Activated T-cell treated with anti-CD3 and anti-CD28 coated beads, Interleukin-2, amount 50 U/mL, for 24 hours (primary cell): ENCODE results near the gene FGFRL1.
"Not testable (repeated sequence)": the region's sequence is repeated elsewhere in the genome, so short reads cannot be mapped to it uniquely, and the experiment has no call there.

ENCODE experiments used
- DNase-seq: peaks from one replicate; pipeline ENCODE4 v3.0.0-alpha.2; 2020
- H3K27ac Mint-ChIP-seq: 2 replicates; pipeline ENCODE4 v1.8.0; 2020; ENCODE audit warnings: mild to moderate bottlenecking, mixed read lengths
- H3K27me3 Mint-ChIP-seq: 2 replicates; pipeline ENCODE4 v1.8.0; 2020; ENCODE audit warnings: mixed read lengths
- H3K36me3 Mint-ChIP-seq: 2 replicates; pipeline ENCODE4 v1.8.0; 2020; ENCODE audit warnings: low read depth, mixed read lengths
- H3K4me1 Mint-ChIP-seq: 2 replicates; pipeline ENCODE4 v1.8.0; 2020; ENCODE audit warnings: low read depth, mixed read lengths
- H3K4me3 Mint-ChIP-seq: 2 replicates; pipeline ENCODE4 v1.8.0; 2020; ENCODE audit warnings: mild to moderate bottlenecking, moderate library complexity, mixed read lengths
- H3K9me3 Mint-ChIP-seq: 2 replicates; pipeline ENCODE4 v1.8.0; 2020; ENCODE audit warnings: mixed read lengths

The FGFRL1 gene

DNA sequence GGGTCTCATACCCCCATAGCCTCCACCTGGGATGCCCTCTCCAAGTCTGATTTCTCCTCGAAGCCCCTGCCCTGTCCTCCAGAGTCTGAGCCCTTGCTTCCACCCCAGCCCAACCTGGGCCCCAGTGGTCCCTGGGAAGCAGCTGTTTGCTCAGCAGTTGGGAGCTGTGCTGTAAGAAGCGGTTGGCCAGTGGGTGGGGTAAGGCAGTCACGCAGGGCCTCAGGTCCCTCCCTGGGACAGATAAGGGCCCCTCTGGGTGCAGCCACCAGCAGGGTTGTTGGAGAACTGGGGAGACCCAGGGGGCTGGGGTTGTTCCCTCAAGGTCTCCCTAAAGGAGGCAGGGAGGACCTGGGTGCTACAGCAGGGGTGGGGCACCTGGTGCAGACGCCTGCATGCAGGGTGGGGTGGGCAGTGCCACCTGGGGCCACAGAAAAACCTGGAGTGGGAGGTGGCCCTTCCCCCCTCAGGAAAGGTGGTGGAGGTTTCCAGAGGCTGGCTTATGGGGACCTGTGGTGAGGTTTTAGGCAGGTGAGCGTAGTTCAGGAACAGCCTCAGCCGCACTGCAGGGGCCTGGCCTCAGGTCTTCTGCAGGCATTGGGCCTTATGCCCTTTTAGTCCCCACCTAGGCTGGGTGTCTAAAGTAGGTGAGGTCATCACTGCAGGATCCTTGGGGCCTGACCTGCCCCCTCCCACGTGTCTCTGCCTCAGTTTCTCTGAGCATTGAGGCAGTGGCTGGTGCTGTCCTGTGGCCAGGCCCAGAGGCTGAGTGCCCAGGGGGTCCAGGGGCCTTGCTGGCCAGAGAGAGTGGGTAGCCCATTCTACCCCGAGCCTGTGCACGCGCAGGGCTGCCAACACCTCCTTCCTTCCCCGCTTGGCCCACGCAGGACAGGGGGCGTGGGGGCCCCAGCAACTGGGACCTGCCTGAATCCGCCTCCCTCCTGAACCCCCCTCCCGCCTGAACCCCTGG is 15.1 kb upstream of the FGFRL1 start:
- no peaks in the 10 kb centered on the region for H3K36me3 Mint-ChIP-seq
- H3K9me3 Mint-ChIP-seq = no peaks in the 10 kb centered on the region
- no peak for DNase-seq
- H3K27ac Mint-ChIP-seq = no peak overlapping the region
- peaks cover 35% of the 10 kb centered on the region for H3K27me3 Mint-ChIP-seq
- H3K4me1 Mint-ChIP-seq = peaks cover 10% of the 10 kb centered on the region
- no peak overlapping the region for H3K4me3 Mint-ChIP-seq

DNA sequence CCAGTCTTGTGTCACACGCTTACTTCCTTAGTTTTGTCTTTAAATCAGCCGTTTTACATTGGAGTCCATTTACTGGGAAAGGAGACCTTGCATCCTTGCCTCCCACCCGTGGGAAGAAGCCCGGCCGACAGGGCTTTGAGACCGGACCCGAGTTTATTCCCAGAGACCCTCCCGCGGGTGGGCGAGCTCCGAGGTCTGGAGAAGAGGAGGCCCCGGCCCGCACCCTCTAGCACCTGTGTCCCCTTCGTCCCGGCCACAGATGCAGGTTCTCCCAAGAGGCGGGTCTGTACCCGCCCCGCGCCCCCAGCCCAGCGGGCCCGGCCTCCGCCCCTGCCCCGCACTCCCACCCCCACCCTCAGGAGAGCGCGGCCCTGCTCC is 14.4 kb upstream of the FGFRL1 start:
- H3K27me3 Mint-ChIP-seq = peaks cover 41% of the 10 kb centered on the region
- no peak for DNase-seq
- no peak overlapping the region for H3K4me3 Mint-ChIP-seq
- peaks cover 10% of the 10 kb centered on the region for H3K4me1 Mint-ChIP-seq
- H3K9me3 Mint-ChIP-seq = no peaks in the 10 kb centered on the region
- no peaks in the 10 kb centered on the region for H3K36me3 Mint-ChIP-seq
- H3K27ac Mint-ChIP-seq = no peak overlapping the region

DNA sequence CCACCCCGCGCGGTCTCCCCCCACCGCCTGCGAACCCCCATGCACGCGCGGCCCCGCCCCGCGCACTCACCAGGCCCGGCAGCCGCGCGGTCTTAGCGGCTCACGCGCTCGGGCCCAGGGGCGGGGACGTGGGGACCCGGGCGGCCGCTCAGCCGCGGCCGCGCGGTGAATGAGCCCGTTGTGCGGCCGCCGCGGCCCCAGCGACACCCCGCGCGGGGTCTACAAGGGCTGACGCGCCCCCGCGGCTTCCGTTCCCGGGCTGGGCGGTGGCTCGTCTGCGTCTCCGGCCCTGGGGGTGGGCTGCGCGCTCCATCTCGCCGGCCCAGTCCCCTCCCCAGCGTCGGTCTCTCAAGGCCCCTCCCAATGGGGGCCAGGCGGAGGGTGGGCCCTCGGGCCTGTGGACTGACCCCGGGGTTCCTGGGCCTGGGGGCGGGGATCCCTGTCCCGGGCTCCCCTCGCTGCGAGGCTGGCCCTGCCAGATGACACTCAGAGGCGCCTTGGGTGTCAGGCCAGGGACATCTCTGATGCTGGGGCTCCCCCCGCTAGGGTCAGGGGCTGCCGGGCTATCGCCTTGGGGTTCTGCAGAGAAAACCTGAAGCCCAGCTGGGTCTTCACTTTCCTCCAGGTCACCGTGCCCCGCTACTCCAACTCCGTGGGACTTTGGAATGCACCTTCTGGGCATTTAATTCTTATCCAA is 13.9 kb upstream of the FGFRL1 start:
- H3K9me3 Mint-ChIP-seq = no peaks in the 10 kb centered on the region
- no peak overlapping the region for H3K4me3 Mint-ChIP-seq
- peaks cover 11% of the 10 kb centered on the region for H3K4me1 Mint-ChIP-seq
- H3K36me3 Mint-ChIP-seq = no peaks in the 10 kb centered on the region
- H3K27ac Mint-ChIP-seq = no peak overlapping the region
- DNase-seq = no peak
- peaks cover 45% of the 10 kb centered on the region for H3K27me3 Mint-ChIP-seq

DNA sequence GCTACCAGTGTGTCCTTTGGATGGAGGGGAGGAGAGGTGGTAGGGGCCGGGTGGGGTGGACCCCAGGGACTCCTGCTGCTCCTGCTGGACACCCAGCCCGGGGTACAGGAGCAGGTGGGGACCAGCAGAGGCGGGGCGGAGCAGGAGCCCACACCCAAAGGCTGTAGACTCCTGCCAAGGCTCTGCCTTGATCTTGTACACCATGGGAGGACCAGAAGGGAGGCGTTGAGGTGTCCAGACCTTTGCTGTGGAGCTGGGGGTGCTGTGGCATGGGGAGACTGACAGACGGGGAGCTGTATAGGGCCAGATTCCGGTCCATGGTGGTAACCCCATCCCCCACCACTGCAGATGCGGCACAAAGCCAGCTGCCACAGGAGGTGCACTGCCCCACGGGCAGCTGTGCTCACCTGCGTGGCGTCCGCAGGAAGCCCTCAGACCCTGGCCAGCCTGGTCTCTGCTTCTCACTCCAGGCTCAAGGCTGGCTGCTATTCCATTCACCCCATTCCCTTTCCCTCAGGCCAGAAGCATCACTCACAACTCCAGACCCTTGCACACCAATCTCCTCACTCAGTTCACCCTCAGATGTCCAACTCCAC is 13.2 kb upstream of the FGFRL1 start:
- no peak overlapping the region for H3K27ac Mint-ChIP-seq
- no peak for DNase-seq

DNA sequence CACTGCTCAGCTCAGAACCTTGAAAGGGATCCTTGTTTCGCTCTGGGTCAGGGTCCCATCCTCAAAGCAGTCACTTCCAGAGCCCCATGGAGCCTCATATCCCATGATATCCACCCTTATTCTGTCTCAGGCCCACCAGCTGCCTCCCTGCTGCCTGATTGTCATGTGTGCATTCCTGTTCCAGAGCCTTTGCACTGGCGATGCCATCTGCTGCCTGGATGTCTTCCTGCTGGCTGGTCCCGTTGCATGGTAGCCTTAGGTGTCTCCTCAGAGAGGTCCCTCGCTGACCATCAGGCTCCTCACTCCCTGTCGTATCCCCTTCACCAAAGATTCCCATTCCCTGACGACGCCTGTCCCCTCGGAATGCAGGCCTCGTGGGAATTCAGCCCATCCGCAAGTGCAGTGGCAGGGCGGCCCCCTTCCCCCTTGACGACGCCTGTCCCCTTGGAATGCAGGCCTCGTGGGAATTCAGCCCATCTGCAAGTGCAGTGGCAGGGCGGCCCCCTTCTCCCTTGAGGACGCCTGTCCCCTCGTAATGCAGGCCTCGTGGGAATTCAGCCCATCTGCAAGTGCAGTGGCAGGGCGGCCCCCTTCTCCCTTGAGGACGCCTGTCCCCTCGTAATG is 12.1 kb upstream of the FGFRL1 start:
- not testable (repeated sequence) for H3K27ac Mint-ChIP-seq, H3K9me3 Mint-ChIP-seq, DNase-seq, H3K4me3 Mint-ChIP-seq, H3K36me3 Mint-ChIP-seq
- peaks cover 11% of the 10 kb centered on the region for H3K4me1 Mint-ChIP-seq
- H3K27me3 Mint-ChIP-seq = peaks cover 54% of the 10 kb centered on the region

More for the DNA sequence above, 13.2 kb upstream of the FGFRL1 start:
- Mint-ChIP-seq H3K36me3 (no peaks in the 10 kb centered on the region), H3K27me3 (peaks cover 45% of the 10 kb centered on the region), H3K4me1 (peaks cover 11% of the 10 kb centered on the region), H3K4me3 (no peak overlapping the region), H3K9me3 (no peaks in the 10 kb centered on the region)

DNA sequence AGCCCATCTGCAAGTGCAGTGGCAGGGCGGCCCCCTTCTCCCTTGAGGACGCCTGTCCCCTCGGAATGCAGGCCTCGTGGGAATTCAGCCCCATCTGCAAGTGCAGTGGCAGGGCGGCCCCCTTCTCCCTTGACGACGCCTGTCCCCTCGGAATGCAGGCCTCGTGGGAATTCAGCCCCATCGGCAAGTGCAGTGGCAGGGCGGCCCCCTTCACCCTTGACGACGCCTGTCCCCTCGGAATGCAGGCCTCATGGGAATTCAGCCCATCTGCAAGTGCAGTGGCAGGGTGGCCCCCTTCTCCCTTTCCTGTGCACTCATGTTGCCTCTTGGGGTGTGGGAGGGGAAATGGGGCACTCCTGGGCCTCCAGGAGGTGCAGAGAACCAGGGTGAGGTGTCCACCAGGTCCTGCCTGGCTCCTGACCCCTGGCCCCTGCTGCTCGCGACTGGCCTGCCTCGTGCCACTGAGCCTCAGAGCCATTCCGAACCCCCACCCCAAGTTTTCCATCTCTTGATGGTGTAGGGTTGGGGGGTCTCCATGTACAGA is 11.5 kb upstream of the FGFRL1 start:
- no peak for DNase-seq
- H3K36me3 Mint-ChIP-seq = no peaks in the 10 kb centered on the region
- H3K9me3 Mint-ChIP-seq = no peaks in the 10 kb centered on the region
- H3K4me3 Mint-ChIP-seq = no peak overlapping the region
- peaks cover 59% of the 10 kb centered on the region for H3K27me3 Mint-ChIP-seq
- no peak overlapping the region for H3K27ac Mint-ChIP-seq
- peaks cover 11% of the 10 kb centered on the region for H3K4me1 Mint-ChIP-seq

DNA sequence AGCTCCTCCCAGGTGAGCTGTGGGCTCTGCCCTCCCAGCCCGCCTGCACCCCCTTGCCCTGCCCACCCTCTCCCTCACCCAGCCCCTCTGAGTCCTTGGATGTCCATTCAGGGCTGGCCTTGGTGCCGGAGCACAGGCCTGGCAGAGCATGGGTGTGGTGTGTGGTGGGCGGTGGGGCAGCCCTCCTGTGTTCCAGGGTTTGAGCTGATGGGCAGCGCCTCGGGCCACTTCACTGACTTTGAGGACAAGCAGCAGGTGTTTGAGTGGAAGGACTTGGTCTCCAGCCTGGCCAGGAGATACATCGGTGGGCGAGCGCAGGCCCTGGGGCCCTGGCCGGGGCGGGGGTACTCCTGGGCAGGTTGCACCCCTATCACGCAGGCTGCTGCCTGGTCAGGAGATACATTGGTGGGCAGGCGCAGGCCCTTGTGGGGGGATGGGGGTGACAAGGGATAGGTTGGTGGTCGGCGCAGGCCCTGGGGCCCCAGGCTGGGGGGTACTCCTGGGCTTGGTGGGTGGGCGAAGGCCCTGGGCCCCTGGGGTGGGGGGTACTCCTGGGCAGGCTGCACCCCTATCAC is 10.7 kb upstream of the FGFRL1 start:
- no peaks in the 10 kb centered on the region for H3K36me3 Mint-ChIP-seq
- peaks cover 11% of the 10 kb centered on the region for H3K4me1 Mint-ChIP-seq
- peaks cover 64% of the 10 kb centered on the region for H3K27me3 Mint-ChIP-seq
- H3K4me3 Mint-ChIP-seq = no peak overlapping the region
- H3K27ac Mint-ChIP-seq = no peak overlapping the region
- H3K9me3 Mint-ChIP-seq = no peaks in the 10 kb centered on the region
- no peak for DNase-seq

DNA sequence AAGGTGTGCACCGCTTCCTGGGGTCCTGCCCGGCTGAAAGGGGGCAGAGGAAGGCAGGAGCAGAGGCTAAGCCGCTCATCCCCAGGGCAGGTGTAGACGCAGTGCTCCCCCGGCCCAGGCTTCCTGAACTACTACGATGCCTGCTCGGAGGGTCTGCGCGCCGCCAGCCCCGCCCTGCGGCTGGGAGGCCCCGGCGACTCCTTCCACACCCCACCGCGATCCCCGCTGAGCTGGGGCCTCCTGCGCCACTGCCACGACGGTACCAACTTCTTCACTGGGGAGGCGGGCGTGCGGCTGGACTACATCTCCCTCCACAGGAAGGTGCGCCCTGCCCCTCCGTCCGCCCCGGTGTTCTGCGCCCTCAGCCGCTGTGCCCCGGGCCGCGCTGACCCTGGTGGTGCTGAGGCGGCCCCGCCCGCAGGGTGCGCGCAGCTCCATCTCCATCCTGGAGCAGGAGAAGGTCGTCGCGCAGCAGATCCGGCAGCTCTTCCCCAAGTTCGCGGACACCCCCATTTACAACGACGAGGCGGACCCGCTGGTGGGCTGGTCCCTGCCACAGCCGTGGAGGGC is 9.8 kb upstream of the FGFRL1 start:
- Mint-ChIP-seq H3K9me3 (no peaks in the 10 kb centered on the region), H3K4me1 (peaks cover 11% of the 10 kb centered on the region), H3K27me3 (peaks cover 72% of the 10 kb centered on the region), H3K27ac (no peak overlapping the region), H3K36me3 (no peaks in the 10 kb centered on the region), H3K4me3 (no peak overlapping the region)
- no peak for DNase-seq

DNA sequence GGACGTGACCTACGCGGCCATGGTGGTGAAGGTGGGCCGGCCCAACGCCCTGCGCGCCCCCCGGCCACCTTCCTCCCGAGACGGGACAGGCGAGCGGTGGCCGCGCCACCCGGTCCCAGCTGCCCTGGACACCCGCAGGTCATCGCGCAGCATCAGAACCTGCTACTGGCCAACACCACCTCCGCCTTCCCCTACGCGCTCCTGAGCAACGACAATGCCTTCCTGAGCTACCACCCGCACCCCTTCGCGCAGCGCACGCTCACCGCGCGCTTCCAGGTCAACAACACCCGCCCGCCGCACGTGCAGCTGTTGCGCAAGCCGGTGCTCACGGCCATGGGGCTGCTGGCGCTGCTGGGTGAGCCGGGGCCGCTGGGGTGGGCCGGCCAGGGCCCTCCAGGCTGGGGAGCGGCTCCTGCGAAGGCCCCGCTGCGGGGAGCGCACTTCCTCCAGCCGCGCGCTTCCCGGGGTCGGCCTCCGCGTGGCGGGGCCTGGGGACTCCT is 9.2 kb upstream of the FGFRL1 start:
- H3K4me1 Mint-ChIP-seq = peaks cover 8% of the 10 kb centered on the region
- H3K27me3 Mint-ChIP-seq = peaks cover 73% of the 10 kb centered on the region
- DNase-seq = no peak
- H3K4me3 Mint-ChIP-seq = no peak overlapping the region
- H3K36me3 Mint-ChIP-seq = no peaks in the 10 kb centered on the region
- no peak overlapping the region for H3K27ac Mint-ChIP-seq
- H3K9me3 Mint-ChIP-seq = no peaks in the 10 kb centered on the region

DNA sequence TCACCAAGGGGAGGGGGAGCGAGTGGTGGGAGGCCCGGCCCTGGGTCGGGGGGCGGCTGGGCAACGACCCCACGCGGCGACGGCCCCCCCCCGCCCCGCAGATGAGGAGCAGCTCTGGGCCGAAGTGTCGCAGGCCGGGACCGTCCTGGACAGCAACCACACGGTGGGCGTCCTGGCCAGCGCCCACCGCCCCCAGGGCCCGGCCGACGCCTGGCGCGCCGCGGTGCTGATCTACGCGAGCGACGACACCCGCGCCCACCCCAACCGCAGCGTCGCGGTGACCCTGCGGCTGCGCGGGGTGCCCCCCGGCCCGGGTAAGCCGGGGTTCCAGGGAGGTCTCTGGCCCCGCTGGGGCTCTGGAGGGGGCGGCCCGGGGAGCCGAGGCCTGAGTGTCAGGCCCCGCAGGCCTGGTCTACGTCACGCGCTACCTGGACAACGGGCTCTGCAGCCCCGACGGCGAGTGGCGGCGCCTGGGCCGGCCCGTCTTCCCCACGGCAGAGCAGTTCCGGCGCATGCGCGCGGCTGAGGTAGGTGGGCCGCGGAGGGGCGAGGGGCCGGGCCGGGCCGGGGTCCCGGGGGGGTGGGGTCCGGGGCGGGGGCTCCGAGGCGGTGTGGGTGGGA is 8.7 kb upstream of the FGFRL1 start:
- Mint-ChIP-seq H3K9me3 (no peaks in the 10 kb centered on the region), H3K27ac (no peak overlapping the region), H3K4me3 (no peak overlapping the region), H3K36me3 (no peaks in the 10 kb centered on the region), H3K27me3 (peaks cover 79% of the 10 kb centered on the region), H3K4me1 (peaks cover 8% of the 10 kb centered on the region)
- no peak for DNase-seq

DNA sequence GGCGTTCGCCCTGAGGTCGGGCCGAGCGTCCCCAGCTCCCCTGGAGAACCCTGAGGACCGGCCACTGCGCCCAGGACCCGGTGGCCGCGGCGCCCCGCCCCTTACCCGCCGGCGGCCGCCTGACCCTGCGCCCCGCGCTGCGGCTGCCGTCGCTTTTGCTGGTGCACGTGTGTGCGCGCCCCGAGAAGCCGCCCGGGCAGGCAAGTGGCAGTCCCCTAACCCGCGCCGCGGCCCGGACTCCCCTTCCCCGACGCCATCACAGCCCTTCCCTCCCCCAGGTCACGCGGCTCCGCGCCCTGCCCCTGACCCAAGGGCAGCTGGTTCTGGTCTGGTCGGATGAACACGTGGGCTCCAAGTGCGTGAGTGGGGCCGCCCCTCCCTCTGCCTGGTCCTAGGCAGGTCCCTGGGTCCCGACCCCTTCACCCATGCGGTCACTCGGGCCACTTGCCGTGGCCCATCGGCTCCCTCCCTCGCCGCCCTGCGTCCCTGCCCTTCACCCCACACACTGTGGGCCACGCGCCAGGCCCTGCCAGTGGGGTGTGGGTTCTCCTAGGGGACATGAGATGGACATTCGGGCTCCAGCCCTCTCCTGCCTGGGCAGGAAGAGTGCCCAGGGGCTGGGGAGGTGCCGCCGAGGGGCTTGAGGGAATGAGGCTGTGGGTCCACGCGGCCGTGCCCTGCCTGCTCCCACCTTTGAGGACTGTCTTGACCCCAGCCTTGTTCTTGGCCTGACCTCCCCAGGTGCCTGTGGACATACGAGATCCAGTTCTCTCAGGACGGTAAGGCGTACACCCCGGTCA is 8.0 kb upstream of the FGFRL1 start:
- Mint-ChIP-seq H3K4me3 (no peak overlapping the region), H3K9me3 (no peaks in the 10 kb centered on the region)

DNA sequence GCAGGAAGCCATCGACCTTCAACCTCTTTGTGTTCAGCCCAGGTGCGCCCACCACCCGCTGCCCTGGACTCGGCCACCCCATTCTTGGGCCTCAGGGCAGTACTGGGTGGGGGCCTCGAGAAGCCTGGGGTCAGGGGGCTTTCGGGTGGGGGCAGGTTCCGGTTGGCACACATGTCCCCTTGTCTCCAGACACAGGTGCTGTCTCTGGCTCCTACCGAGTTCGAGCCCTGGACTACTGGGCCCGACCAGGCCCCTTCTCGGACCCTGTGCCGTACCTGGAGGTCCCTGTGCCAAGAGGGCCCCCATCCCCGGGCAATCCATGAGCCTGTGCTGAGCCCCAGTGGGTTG is 7.4 kb upstream of the FGFRL1 start:
- Mint-ChIP-seq H3K9me3 (no peaks in the 10 kb centered on the region), H3K27me3 (peaks cover 79% of the 10 kb centered on the region), H3K4me3 (no peak overlapping the region)

More for the DNA sequence above, 8.0 kb upstream of the FGFRL1 start:
- H3K27ac Mint-ChIP-seq = no peak overlapping the region
- peaks cover 79% of the 10 kb centered on the region for H3K27me3 Mint-ChIP-seq
- H3K36me3 Mint-ChIP-seq = no peaks in the 10 kb centered on the region
- H3K4me1 Mint-ChIP-seq = peaks cover 2% of the 10 kb centered on the region
- no peak for DNase-seq

More for the DNA sequence above, 7.4 kb upstream of the FGFRL1 start:
- no peak for DNase-seq
- no peaks in the 10 kb centered on the region for H3K36me3 Mint-ChIP-seq
- H3K4me1 Mint-ChIP-seq = peaks cover 6% of the 10 kb centered on the region
- no peak overlapping the region for H3K27ac Mint-ChIP-seq
